Effector memory CD4-positive, alpha-beta T cell (primary cell): ENCODE results near the gene GNB5.
"Not testable (repeated sequence)": the region's sequence is repeated elsewhere in the genome, so short reads cannot be mapped to it uniquely, and the experiment has no call there.

Experiments
- DNase-seq, 3 donors: peaks; one replicate each; pipeline ENCODE4 v3.0.0-alpha.2; 2020
- H3K27ac ChIP-seq: 2 replicates; pipeline ENCODE4 v1.7.0; 2013; ENCODE audit warnings: mild to moderate bottlenecking, low read length, moderate library complexity; ENCODE audit not compliant: insufficient read depth, poor library complexity, severe bottlenecking
- H3K27me3 ChIP-seq: replicated peaks from 2 replicates; pipeline ENCODE4 v1.7.0; 2013; ENCODE audit warnings: mild to moderate bottlenecking, low read length; ENCODE audit not compliant: insufficient read depth, control insufficient read depth, poor library complexity, severe bottlenecking
- H3K36me3 ChIP-seq: 2 replicates; pipeline ENCODE4 v1.7.0; 2013; ENCODE audit warnings: mild to moderate bottlenecking, low read length, moderate library complexity; ENCODE audit not compliant: control insufficient read depth, insufficient read depth
- H3K4me1 ChIP-seq: 2 replicates; pipeline ENCODE4 v1.7.0; 2013; ENCODE audit warnings: low read length, mild to moderate bottlenecking; ENCODE audit not compliant: control insufficient read depth, insufficient read depth, poor library complexity, severe bottlenecking
- H3K4me3 ChIP-seq: 2 replicates; pipeline ENCODE4 v1.7.0; 2013; ENCODE audit warnings: low read length, low read depth, mild to moderate bottlenecking; ENCODE audit not compliant: insufficient read depth, poor library complexity, severe bottlenecking
- H3K9me3 ChIP-seq: 2 replicates; pipeline ENCODE4 v1.7.0; 2013; ENCODE audit warnings: mild to moderate bottlenecking, low read length, moderate library complexity; ENCODE audit not compliant: control insufficient read depth

The GNB5 gene

DNA sequence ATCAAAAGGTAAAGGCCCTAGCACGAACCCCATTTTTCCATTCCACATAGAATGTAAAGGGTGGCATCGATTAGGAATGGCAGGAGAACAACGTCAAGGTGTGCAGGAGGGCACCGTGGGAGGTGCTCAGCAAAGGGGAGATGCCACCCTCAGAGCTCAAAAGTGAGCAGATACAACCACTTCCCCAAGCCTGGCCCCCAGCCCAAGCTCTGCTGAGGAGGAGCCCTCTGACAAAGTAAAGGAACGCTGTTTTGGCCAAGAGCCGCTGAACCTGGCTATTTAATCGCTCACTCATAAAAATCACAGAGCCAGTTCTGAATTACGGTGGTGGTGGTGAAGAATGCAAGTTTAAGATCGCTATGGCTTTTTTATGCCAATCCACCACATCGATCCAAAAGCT lies 12.4 kb downstream of the GNB5 start:
- DNase-seq = no peak

GRCh38 chr15:52172869-52173268 lies 18.3 kb downstream of the GNB5 start:
- H3K4me3 ChIP-seq = no peak overlapping the region
- H3K4me1 ChIP-seq = peaks cover 2% of the 10 kb centered on the region
- no peak for DNase-seq
- H3K9me3 ChIP-seq = no peaks in the 10 kb centered on the region
- H3K27ac ChIP-seq = no peak overlapping the region
- peaks cover 4% of the 10 kb centered on the region for H3K36me3 ChIP-seq
- H3K27me3 ChIP-seq = no peaks in the 10 kb centered on the region

More for the DNA sequence above, 12.4 kb downstream of the GNB5 start:
- peak overlapping the region; percentile 97 for H3K27ac ChIP-seq
- H3K4me3 ChIP-seq = peak overlapping the region; percentile 96
- no peaks in the 10 kb centered on the region for H3K36me3 ChIP-seq
- H3K4me1 ChIP-seq = peaks cover 20% of the 10 kb centered on the region
- no peaks in the 10 kb centered on the region for H3K9me3 ChIP-seq
- H3K27me3 ChIP-seq = no peaks in the 10 kb centered on the region

- H3K27me3 ChIP-seq = no peaks in the 10 kb centered on the region
- no peak overlapping the region for H3K27ac ChIP-seq
- H3K36me3 ChIP-seq = peaks cover 4% of the 10 kb centered on the region
- H3K9me3 ChIP-seq = no peaks in the 10 kb centered on the region
- H3K4me3 ChIP-seq = no peak overlapping the region
- H3K4me1 ChIP-seq = no peaks in the 10 kb centered on the region
- no peak for DNase-seq
Observed at GRCh38 chr15:52171807-52172206, 19.4 kb downstream of the GNB5 start.

DNA sequence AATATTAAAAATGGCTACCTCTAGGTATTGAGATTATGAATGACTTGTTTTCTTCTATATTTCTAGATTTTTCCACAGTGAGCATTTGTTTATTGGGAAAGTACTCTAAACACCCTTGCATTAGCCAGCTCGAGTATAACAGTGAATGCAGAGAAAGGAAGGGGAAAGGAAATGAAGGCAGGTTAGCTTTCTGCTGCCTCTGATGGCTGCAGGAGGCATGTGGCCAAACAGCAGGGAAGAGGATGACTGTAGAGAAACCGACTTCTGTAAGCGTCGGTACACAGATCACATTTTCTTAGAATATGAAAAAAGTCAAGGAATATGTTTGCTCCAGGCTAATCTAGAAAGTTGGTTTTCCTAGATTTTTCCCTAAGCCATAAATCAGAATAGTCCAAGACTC lies 19.8 kb downstream of the GNB5 start:
- Histone ChIP-seq H3K4me1 (no peaks in the 10 kb centered on the region), H3K36me3 (peaks cover 4% of the 10 kb centered on the region), H3K9me3 (no peaks in the 10 kb centered on the region), H3K27ac (no peak overlapping the region), H3K4me3 (no peak overlapping the region), H3K27me3 (no peaks in the 10 kb centered on the region)
- no peak for DNase-seq

DNA sequence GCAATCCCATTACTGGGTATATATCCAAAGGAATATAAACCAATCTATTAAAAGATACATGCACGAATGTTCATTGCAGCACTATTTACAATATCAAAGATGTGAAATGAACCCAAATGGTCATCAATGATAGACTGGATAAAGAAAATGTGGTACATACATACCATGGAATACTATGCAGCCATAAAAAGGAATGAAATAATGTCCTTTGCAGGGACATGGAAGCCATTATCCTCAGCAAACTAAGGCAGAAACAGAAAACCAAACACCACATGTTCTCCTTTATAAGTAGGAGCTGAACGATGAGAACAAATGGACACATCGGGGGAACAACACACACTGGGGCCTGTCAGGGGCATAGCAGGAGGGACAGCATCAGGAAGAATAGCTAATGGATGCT lies 21.0 kb downstream of the GNB5 start:
- DNase-seq, H3K36me3 ChIP-seq, H3K27ac ChIP-seq, H3K4me3 ChIP-seq, H3K4me1 ChIP-seq, H3K9me3 ChIP-seq, H3K27me3 ChIP-seq: not testable (repeated sequence)

DNA sequence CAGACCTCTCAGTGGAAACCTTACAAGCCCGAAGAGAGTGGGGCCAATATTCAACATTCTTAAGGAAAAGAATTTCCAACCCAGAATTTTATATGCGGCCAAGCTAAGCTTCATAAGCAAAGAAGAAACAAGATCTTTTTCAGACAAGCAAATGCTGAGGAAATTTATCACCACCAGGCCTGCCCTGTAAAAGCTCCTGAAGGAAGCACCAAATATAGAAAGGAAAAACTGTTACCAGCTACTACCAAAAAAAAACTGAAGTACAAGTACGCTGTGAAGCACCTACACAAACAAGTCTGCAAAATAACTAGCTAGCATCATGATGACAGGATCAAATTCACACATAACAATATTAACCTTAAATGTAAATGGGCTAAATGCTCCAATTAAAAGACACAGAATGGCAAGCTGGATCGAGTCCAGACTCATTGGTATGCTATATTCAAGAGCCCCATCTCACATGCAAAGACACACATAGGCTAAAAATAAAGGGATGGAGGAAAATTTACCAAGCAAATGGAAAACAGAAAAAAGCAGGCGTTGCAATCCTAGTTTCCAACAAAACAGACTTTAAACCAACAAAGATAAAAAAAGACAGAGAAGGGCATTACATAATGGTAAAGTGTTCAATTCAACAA lies 25.6 kb downstream of the GNB5 start:
- not testable (repeated sequence) for H3K27me3 ChIP-seq, H3K4me1 ChIP-seq, H3K36me3 ChIP-seq, H3K4me3 ChIP-seq, DNase-seq, H3K9me3 ChIP-seq, H3K27ac ChIP-seq

DNA sequence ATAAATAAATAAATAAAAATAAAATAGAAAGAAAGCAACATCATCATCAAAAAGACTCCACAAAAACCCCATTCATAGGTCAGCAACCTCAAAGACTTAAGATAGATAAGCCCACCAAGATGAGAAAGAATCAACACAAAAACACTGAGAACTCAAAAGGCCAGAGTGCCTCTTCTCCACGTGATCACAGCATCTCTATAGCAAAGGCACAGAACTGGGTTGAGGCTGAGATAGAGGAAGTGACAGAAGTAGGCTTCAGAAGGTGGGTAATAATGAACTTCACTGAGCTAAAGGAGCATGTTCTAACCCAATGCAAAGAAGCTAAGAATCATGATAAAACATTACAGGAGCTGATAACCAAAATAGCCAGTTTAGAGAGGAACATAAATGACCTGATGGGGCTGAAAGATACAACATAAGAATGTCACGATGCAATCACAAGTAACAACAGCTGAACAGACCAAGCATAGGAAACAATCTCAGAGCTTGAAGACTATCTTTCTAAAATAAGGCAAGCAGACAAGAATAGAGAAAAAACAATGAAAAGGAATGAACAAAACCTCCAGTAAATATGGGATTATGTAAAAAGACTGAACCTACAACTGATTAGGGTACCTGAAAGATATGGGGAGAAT lies 26.4 kb downstream of the GNB5 start:
- Histone ChIP-seq H3K27ac (no peak overlapping the region), H3K4me3 (no peak overlapping the region), H3K27me3 (no peaks in the 10 kb centered on the region), H3K9me3 (no peaks in the 10 kb centered on the region), H3K36me3 (peaks cover 8% of the 10 kb centered on the region), H3K4me1 (no peaks in the 10 kb centered on the region)
- no peak for DNase-seq

DNA sequence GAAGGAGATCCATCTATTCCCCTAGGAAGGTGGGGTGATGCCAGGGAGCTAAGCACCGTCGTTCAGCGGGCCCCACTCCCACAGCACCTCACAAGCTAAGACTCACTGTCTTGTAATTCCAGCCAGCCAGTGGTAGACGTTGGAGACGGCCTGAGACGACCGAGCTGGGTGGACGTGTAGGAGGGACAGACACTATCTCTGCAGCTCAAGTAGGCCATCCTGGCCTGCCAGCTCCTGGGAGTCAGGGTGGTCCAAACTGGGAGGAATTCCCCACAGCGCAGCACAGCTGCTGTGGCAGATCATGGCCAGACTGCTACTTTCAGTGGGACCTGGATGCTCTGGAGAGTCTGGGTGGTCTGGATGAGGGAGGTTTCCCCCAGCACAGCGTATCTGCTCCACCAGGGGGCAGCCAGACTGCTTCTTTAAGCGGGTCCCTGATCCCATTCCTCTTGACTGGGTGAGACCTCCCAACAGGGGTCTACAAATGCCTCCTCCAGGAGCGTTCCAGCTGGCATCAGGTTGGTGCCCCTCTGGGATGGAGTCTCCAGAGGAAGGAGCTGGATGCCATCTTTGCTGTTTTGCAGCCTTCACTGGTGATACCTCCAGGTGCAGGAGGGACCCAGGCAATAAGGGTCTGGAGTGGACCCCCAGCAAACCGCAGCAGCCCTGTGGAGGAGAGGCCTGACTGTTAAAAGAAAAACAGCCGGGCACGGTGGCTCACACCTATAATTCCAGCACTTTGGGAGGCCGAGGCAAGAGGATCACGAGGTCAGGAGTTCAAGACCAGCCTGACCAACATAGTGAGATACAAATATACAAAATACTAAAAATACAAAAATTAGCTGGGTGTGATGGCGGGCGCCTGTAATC lies 27.6 kb downstream of the GNB5 start:
- H3K4me3 ChIP-seq = no peak overlapping the region
- no peaks in the 10 kb centered on the region for H3K27me3 ChIP-seq
- peaks cover 15% of the 10 kb centered on the region for H3K36me3 ChIP-seq
- no peak overlapping the region for H3K27ac ChIP-seq
- no peaks in the 10 kb centered on the region for H3K4me1 ChIP-seq
- DNase-seq = no peak
- no peaks in the 10 kb centered on the region for H3K9me3 ChIP-seq

DNA sequence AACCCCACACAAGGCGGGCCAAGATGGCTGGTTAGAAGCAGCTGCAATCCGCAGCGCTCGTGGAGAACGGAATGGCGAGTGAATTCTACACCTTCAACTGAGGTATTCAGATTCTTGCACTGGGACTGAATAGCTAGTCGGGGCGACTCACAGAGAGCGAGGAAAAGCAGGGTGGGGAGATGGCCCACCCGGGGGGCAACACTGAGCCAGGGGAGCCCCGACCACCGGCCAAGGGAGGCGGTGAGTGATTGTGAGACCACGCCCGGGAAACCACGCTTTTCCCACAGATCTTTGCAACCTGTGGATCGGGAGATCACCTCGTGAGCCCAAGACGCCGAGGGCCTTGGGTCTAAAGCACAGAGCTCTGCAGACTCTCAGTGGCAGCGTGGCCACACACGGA lies 28.3 kb downstream of the GNB5 start:
- Histone ChIP-seq H3K27me3 (no peaks in the 10 kb centered on the region), H3K4me1 (no peaks in the 10 kb centered on the region), H3K9me3 (no peaks in the 10 kb centered on the region), H3K36me3 (peaks cover 15% of the 10 kb centered on the region), H3K4me3 (no peak overlapping the region), H3K27ac (no peak overlapping the region)
- no peak for DNase-seq

DNA sequence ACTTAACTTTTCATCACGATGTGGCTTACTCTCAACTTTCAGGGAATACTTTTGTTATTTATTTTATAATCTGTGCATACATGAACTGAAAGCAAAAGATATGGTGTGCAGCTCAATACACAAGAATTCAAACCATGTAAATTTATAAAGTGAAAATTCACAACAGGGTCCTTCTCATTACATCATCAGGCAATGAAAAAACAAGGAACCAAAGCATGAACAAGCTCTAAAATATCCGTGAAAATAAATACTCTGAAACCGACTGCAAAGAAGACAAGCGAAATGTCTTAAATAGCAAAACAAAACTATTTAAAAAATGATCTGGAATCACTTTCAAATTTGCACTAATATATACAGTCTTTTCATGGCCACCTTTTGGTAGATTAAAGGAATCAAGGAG lies 28.9 kb downstream of the GNB5 start:
- Histone ChIP-seq H3K36me3 (peaks cover 15% of the 10 kb centered on the region), H3K4me1 (no peaks in the 10 kb centered on the region), H3K27me3 (no peaks in the 10 kb centered on the region), H3K9me3 (no peaks in the 10 kb centered on the region), H3K27ac (no peak overlapping the region), H3K4me3 (no peak overlapping the region)
- no peak for DNase-seq
